GM19397 (cell line): ENCODE data around the gene NR2C2AP.
A peak's percentile ranks its signal among the peaks of the same experiment; 100 is the strongest.

Source experiments
- ATAC-seq: cut with Tn5 transposase; IDR thresholded peaks from one replicate; pipeline ENCODE4 v1.9.1; 2021; ENCODE audit warnings: mild to moderate bottlenecking, moderate library complexity; ENCODE audit not compliant: unreplicated experiment

Gene NR2C2AP

DNA sequence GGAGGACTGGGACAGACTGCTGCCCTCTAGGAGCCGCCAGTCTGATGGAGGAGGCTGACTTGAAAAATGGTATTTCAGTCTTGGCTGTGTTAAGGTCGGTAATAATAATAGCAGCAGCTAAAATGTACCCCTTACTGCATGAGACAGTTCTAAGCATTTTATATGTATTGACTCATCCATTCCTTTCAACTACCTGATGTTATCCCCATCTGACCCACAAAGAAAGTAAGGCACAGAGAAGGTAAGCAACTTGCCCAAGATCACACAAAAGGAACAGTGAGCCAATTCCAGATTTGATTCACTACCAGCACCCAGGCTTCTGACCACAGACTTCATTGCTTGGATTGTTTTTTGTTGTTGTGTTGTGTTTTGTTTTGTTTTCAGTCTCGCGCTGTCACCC, 12.6 kb upstream of the NR2C2AP start:
- no peak for ATAC-seq

- ATAC-seq, result no peak
These were observed 11.7 kb upstream of the NR2C2AP start for GRCh38 chr19:19214892-19215291.

- ATAC-seq, result no peak
These were observed 10.9 kb upstream of the NR2C2AP start for GRCh38 chr19:19214159-19214490.

DNA sequence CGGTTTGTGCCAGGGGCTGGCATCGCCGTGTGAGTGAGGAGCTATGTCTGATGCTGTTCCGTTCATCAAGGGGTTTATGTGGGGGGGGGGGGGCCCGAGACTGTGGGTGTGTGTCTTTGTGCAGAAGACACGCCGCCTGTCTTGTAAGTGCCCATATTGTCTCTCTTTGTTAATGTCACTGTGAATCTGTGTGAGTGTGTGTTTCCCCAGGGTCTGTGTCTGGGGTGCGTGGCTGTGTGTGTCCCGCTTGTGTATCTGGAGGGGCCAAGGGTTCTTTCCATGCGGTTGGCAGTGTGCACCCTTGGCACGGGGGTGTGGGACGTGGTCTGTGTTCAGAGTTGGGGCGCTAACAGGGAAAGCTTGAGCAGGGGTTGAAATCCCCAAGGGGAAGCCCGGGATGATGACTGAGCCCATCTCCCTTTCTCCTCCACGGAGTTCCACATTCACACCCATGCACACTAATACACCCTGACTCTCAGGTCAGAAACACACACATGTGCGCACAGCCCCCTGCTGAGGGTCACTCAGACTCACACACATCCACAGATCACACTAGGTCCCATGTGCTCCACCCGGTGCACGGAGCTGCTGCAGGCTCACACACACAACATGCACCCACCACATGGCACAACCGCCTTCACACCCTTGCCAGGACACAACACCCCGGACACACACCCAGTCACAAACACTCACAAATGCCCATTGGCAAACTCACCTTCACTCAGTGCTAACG, 10.4 kb upstream of the NR2C2AP start:
- no peak for ATAC-seq

DNA sequence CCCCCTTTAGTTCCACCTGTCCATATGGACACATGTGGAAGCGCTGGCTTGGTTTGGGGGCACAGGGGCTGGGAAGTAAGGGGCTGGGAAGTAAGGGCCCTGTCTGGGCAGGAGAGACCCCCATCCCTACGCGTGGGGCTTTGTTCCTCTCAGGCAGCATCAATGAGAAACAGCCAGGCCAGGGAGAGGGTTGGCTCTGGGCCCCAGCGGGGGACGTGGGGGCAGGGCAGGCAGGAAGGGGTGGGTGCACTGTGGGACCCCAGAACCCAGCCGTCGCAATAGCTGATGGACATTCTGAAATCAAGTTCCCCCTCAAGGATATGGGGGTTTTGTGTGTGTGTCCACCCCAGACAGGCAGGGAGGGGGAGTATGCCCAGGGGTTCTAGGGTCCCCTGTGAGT, 9.7 kb upstream of the NR2C2AP start:
- no peak for ATAC-seq

- ATAC-seq, result no peak
These were observed 8.5 kb upstream of the NR2C2AP start, which contains the start of gene NCAN for GRCh38 chr19:19211499-19212420. Gene NCAN, plus strand, starts transcription at chr19:19211958. Its CDS starts 4,996 bp downstream, at chr19:19216954.

DNA sequence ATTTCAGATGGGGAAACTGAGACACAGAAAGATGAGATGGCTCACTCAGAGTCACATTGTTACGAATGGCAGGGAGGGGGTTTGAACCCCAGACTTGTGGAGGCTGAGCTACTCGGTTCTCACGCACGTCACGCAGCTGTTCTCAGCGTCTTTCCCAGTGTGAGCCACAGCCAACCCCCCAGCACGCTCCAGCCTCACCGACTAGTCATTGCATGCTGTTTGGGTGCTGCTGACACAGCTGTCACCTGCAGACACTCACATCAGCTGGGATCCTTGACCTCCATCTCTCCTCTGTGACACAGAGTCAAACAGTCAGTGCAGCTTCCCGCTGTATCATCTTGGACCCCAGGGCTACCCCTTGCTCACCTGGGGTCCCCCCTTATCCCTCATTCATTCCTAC, 6.2 kb upstream of the NR2C2AP start:
- ATAC-seq, result no peak

DNA sequence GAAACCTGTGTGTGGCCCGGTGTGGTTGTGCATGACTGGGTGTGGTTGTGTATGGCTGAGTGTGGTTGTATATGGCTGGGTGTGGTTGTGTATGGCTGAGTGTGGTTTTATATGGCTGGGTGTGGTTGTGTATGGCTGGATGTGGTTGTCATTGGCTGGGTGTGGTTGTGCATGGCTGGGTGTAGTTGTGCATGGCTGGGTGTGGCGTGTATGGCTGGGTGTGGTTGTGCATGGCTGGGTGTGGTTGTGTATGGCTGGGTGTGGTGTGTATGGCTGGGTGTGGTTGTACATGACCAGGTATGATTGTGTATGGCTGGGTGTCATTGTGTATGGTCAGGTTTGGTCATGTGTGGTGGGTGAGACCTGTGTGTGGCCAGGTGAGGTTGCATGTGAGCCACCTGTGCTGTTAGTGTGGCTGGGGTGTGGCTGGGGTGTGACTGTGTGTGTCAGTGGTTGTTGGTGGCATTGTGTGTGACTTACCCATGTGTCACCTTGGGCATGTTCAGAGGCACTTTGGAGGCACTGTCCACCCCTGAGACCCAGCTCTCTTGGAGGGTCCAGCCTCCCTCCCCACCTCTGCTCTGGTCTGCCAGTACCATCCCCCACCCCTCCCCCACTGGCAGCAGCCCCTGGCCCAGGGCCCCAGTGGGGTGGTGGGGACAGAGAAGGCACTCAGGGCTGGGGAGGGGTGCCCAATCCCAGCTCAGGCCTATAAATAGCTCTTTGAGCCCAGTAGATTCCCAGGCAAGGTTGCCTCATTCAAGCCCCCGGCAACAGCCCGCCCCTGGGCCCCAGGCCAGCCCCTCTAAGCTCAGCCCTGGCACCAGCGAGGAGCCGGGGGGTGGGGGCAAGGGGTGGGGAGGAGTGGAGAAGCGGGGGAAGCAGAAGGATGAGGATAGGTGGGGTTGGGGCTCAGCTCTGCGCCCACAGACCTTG, 4.7 kb upstream of the NR2C2AP start:
- ATAC-seq, result no peak

GRCh38 chr19:19206938-19207337, 3.7 kb upstream of the NR2C2AP start:
- ATAC-seq, result no peak

GRCh38 chr19:19205416-19206410, 2.5 kb upstream of the NR2C2AP start:
- ATAC-seq, result no peak

DNA sequence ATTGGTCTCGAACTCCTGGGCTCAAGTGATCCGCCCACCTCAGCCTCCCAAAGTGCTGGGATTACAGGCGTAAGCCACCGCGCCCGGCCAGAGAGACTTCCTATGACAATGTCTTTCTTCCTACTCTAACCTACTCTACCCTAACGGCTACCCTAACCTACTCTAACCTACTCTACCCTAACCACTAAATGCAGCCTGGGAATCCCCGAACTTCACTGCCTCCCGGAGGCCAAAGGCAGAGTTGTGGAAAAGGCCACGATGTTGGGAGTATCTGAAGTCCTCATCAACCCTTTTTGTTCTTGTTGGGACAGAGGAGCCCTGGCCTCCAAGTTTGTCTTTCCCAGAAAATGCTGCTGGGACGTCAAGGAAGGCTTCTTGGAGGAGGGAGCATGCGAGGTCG, 967 bp upstream of the NR2C2AP start:
- ATAC-seq, result no peak

DNA sequence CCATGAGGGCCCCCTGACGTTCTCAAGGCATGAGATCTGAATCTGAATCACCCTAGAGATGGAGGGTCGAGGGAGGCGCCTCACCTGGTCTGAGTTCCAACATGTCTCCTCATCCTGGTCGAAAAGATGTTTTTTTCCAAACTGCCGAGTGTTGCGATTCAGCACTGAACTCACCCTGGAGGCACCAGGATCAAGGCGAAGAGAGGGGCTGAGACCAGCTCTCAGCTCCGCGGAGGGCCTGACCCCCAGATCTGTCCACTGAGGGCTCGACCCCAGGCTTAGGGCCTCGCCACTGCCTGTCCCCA, 555 bp downstream of the NR2C2AP start:
- ATAC-seq, result no peak

GRCh38 chr19:19201697-19202630, 1.2 kb downstream of the NR2C2AP start:
- no peak for ATAC-seq

DNA sequence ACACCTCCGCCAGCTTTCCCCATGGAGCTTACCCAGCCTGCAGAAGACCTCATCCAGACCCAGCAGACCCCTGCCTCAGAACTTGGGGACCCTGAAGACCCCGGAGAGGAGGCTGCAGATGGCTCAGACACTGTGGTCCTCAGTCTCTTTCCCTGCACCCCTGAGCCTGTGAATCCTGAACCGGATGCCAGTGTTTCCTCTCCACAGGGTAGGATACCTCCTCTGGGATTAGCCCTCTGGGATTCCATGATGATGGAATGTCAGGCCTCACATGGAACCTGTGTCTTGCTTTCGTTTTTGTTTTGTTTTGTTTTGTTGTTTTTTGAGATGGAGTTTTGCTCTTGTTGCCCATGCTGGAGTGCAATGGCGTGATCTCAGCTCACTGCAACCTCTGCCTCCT, 9.3 kb downstream of the NR2C2AP start:
- ATAC-seq, result no peak

GRCh38 chr19:19192910-19193423, 10.2 kb downstream of the NR2C2AP start:
- ATAC-seq, result no peak

- ATAC-seq, result peak; percentile 88
These were observed 10.9 kb downstream of the NR2C2AP start, which contains the start of the genes BORCS8 and RFXANK for GRCh38 chr19:19192078-19192882. Gene BORCS8, minus strand, starts transcription at chr19:19192152. Its CDS starts 35 bp downstream, at chr19:19192117. Gene RFXANK, plus strand, starts transcription at chr19:19192258. Its CDS starts 1,689 bp downstream, at chr19:19193947.

- no peak for ATAC-seq
These were observed 11.5 kb downstream of the NR2C2AP start for GRCh38 chr19:19191768-19192077.

GRCh38 chr19:19186742-19187141, 16.5 kb downstream of the NR2C2AP start:
- ATAC-seq, result no peak
